Femur (tissue), 1 donor: Measurements from ENCODE around the gene PRUNE2.
A peak's percentile ranks its signal among the peaks of the same experiment; 100 is the strongest.

ENCODE experiments used
- DNase-seq: peaks from one replicate; pipeline ENCODE4 v3.0.0-alpha.2; 2017

Gene PRUNE2

GRCh38 chr9:76690973-76691370 lies 214.9 kb downstream of the PRUNE2 start:
- no peak for DNase-seq

DNA sequence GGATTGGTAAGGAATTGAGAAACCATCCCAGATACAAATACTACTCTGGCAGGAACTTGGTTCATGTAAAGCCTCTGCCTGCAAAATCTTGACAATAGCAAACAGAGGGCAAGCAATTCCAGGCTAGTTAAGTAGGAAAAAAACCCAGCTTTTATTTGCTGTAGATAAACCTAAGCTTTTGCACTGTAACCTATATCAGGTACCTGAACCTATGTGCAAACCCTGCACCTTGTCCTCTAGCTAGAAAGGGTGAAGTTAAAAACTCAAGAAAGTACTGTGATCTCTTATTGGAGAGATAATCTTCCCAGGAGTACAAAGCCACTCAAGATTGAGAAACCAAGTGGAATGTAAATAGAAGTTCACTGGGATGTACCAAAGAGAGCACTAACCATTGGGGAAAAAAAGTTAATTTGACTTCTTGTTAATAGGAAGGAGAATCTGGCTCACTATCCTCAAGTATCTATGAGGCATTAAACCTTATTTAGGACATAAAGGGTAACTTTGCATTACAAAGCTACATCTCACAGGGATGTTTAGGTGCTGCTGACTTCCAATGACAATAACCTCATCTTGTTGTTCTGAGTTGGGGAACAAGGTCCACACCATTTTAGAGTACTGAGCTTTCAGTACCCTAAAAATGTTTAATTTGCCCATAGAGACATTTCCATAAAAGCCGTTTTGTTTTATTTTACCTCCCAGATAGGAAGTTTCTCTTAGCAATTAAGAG lies 215.5 kb downstream of the PRUNE2 start:
- DNase-seq = no peak

GRCh38 chr9:76688471-76689238 lies 217.3 kb downstream of the PRUNE2 start:
- DNase-seq = no peak

- no peak for DNase-seq
Observed at GRCh38 chr9:76687861-76688391, 218.0 kb downstream of the PRUNE2 start.

DNA sequence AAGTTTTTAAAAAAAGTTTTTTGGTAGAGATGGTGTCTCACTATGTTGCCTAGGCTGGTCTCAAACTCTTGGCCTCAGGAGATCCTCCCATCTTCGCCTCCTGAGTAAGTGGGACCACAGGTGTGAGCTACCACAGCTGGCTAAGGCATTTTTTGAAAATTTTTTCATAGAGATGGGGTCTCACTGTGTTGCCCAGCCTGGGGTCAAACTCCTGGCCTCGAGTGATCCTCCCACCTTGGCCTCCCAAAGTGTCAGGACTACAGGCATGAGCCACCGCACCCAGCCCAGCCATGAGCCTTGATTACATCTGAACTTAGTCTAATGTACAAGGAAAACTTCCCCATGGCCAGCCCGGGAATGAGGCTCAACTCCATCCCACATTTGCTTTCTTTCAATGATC lies 219.2 kb downstream of the PRUNE2 start:
- no peak for DNase-seq

GRCh38 chr9:76684213-76684612 lies 221.7 kb downstream of the PRUNE2 start:
- no peak for DNase-seq

DNA sequence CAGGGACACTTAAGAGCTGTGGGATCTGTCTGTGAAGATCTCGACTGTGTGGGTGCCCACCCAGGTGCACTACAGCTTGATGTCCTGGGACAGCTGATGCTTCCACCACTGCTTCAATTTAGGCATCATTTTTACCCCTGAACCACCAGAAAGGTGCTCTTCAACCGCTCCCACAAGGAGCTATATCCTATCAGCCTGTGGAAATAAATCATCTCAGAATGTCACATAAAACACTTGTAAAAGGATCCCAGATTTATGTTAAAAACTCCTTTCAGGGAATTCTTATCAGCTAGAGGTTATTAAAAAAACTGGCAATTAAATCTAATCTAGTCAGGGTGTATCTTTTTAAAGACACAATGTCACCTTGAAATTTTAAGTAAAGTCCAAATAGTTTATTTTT lies 224.4 kb downstream of the PRUNE2 start:
- no peak for DNase-seq

DNA sequence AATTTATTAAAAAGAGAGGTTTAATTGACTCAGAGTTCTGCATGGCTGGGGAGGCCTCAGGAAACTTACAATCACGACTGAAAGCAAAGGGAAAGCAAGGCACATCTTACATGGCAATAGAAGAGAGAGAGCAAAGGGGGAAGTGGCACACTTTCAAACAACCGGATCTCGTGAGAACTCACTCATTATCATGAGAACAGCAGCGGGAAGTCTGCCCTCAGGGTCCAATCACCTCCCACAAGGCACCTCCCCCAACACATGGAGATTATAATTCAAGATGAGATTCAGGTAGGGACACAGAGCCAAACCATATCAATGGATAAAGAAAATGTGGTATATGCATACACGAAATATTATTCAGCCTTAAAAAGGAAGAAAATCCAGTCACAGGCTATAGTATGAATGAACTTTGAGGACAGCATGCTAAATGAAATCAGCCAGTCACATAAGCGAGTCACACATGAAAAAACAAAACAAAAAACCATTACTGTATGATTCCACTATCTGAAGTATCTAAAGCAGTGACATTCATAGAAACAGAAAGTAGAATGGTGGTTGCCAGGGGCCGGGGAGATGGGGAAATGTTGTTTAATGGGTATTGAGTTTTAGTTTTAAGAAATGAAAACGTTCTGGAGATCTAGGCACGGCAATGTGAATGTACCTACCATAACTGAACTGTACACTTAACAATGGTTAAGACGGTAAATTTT lies 225.0 kb downstream of the PRUNE2 start:
- no peak for DNase-seq

DNA sequence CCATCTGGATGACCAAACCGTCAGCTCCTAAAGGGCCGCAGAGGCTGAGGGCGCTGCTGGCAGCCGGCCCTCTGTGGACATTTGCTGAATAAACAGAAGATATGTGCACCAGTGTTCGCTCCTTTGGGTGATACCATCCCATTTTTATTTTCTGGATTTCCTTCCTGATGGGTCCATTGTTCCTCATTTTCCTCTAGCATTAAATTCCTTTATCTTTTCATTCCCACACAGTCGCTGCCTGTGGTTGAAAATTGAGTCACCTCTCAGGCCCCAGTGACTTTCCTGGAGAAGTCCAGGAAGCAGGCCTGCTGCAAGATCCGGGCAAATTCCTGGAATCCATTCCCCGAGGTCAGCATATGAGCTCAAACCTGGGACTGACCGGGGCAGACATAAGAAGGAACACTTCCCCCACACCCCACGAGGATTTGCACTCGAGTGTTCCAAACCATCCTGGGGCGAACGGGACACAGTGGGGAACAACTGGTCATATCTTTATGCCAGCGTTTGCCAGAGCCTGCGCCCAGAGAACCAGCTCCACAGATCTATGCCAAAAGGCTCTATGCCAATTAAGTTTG lies 228.3 kb downstream of the PRUNE2 start:
- DNase-seq = no peak

DNA sequence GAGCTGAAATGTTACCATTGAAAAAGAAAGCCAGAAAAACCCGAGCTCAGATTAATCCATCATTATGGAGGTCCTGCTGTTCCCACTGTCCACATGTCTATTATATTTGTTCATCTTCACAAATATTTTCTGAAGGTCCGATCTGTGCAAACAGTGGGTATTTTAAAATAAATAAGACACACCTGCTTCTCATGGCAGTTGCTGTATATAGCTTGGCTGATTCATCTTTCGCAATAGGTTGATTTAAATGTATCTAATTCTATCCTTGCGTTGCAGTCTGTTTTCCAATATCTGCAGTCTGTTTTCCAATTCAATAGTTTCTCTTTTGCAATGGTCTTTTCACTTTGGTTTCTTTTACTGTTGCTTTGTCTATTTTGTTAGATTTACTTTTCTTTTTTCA lies 229.1 kb downstream of the PRUNE2 start:
- DNase-seq = no peak

DNA sequence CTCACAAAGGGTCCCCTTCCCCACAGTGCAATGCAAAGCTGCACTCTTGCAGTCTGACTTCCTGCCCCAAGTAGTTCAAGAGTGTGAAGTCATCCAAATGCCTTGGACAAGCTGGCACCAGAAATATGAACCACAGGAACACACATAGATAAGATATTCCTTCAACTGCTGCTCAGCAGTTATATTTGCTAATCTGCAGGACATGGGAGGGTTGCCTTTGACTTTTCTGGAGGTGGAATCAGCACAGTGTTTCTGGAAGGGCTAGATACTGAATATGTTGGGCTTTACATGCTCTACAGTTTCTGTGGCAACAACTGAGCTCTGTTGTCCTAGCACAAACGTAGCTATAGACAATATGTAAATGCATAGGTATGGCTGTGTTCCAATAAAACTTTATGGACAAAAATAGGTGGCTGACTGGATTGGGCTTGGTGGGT lies 238.4 kb downstream of the PRUNE2 start:
- DNase-seq = no peak

GRCh38 chr9:76665966-76666365 lies 239.9 kb downstream of the PRUNE2 start:
- DNase-seq = peak; percentile 40

GRCh38 chr9:76665458-76665857 lies 240.5 kb downstream of the PRUNE2 start:
- DNase-seq = no peak

- no peak for DNase-seq
Observed at GRCh38 chr9:76664120-76664519, 241.8 kb downstream of the PRUNE2 start.

GRCh38 chr9:76662476-76663281 lies 243.2 kb downstream of the PRUNE2 start:
- no peak for DNase-seq

DNA sequence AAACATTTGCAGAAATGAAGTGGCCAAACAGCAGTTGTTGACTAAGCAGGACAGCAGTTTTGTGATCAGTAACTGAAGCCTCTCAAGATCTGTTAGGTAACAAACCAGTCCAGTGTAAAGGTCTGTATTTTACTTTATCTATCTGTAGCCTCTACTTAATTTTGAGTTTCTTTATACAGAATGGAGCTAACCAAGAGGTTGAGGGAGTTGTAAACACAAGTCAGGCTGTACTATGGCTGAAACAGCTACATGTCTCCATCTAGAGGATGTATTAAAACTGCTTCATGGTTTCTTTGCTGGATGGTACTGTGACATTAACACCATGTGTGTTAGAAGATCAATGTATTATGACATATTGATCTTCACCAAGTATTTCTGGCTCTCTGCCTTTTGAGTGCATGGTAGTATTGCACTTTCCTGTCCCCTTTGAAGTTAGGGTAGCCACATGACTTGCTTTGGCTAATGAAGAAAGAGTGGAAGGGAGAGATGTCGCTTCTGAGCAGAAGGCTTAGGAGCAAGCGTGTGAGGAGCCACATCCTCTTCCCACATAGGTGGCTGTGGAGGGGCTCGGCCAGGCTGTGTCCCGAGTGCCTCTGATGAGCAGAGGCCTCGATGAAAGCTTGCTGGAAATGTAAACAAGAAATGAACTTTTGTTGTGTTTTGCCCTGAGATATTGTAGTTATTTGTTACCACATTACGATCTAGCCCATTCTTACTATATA lies 247.2 kb downstream of the PRUNE2 start:
- DNase-seq = no peak

DNA sequence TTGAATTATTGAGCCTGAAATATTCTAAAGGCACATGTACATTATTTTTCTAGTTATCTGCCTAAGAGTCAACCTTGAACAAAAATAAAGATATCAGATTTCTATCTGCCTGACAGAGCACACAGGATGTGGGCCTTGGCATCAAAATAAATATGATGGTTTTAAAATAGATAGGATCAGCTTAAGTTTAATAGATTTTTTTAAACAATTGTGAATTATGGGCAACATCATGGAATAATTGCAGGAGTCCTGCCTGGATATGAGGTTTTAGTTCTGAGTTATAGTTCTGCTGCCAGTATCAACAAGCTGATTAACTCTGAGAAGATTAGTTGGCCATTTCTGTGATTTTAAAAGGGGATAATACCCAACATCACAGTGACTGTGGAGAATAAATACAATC lies 248.6 kb downstream of the PRUNE2 start:
- no peak for DNase-seq

- DNase-seq = no peak
Observed at GRCh38 chr9:76655971-76656370, 249.9 kb downstream of the PRUNE2 start.

GRCh38 chr9:76655121-76655541 lies 250.8 kb downstream of the PRUNE2 start:
- no peak for DNase-seq

DNA sequence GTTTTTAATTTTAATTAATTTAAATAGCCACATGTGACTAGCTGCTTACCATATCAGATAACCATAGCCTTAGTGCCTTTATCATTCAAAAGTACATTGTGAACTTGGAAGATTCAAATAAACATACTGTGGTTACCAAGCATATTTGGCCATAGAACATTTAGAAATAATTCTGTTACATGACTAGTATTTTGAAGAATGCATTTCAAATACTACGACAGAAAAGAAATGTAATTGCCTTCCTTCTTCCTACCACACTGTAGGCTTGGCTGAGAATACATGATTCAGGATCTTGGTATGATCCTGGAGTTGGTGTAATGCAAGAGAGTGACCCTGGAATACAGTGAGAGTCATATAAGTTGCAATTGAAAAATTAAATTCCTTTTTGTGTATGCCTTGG lies 251.3 kb downstream of the PRUNE2 start:
- DNase-seq = no peak

GRCh38 chr9:76654051-76654461 lies 251.9 kb downstream of the PRUNE2 start:
- no peak for DNase-seq

DNA sequence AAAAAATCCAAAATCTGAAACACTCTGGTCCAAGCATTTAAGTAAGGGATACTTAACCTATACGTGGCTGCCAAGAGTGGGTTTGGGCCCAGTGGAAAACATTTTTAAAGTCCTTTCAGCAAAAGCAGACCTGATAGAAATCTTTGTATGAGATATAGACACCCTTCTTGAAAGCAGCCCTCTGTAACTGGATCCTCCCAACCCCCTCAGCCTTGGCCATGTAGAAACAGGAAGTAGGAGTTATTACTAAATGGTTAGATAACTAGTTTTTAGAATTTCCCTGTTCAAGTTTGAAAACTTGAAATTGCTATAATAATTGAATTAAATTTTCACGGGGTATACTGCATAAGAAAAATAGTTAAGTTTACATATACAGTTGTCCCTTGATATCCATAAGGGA lies 253.0 kb downstream of the PRUNE2 start:
- no peak for DNase-seq
